Esophagus muscularis mucosa (tissue), 4 donors: ENCODE data around the gene TP73. TPM values are rescaled to one million over a fixed set of nuclear protein-coding genes. Genes with fewer than 3 reads are reported as not detected.

Source experiments
- DNase-seq: peaks from one replicate; pipeline ENCODE4 v3.0.0-alpha.2; 2017; ENCODE audit errors: extremely low spot score
- H3K27ac ChIP-seq, 4 donors: fragments of 200-600 bp; sonication (generic); replicated peaks in 1 of 4; 1 replicate in 3 of 4; 2 replicates in 1 of 4; pipeline ENCODE4 v1.5.1; 2016 to 2019; ENCODE audit warnings: mild to moderate bottlenecking in 1 of 4
- H3K27me3 ChIP-seq, 4 donors: fragments of 200-600 bp; sonication (generic); one replicate each; pipeline versions ENCODE4 v1.5.1 to v1.6.0; 2016 to 2019
- H3K36me3 ChIP-seq, 4 donors: fragments of 200-600 bp; sonication (generic); one replicate each; pipeline ENCODE4 v1.5.1; 2016 to 2019
- H3K4me1 ChIP-seq, 4 donors: fragments of 200-600 bp; sonication (generic); one replicate each; pipeline ENCODE4 v1.5.1; 2016 to 2019
- H3K4me3 ChIP-seq, 4 donors: fragments of 200-600 bp; sonication (generic); 1 replicate in 2 of 4; 2 replicates in 2 of 4; pipeline ENCODE4 v1.5.1; 2016 to 2019; ENCODE audit warnings: mild to moderate bottlenecking in 4 of 4, moderate library complexity in 1 of 4
- H3K9me3 ChIP-seq, 4 donors: fragments of 200-600 bp; sonication (generic); 1 replicate in 3 of 4; 2 replicates in 1 of 4; pipeline ENCODE4 v1.5.1; 2016 to 2019
- CTCF ChIP-seq, 3 experiments: fragments of 200-600 bp in 2 of 3; fragments of 450-650 bp in 1 of 3; sonication (generic) in 2 of 3; IDR thresholded peaks; one replicate each; pipeline ENCODE4 v1.5.1; 2017 to 2019; ENCODE audit warnings: antibody characterized with exemption in 3 of 3, mild to moderate bottlenecking in 2 of 3, moderate library complexity in 1 of 3
- EP300 ChIP-seq: sonication (generic); formaldehyde crosslinking; IDR thresholded peaks from one replicate; pipeline ENCODE4 v1.6.1; 2017; ENCODE audit warnings: antibody characterized with exemption
- POLR2A ChIP-seq: fragments of 450-650 bp; IDR thresholded peaks from one replicate; pipeline ENCODE4 v1.6.1; 2017; ENCODE audit warnings: antibody characterized with exemption, moderate library complexity, mild to moderate bottlenecking, low read depth
- POLR2AphosphoS5 ChIP-seq, 2 donors: sonication (generic); formaldehyde crosslinking; IDR thresholded peaks; one replicate each; pipeline ENCODE4 v1.6.1; 2017; ENCODE audit warnings: antibody characterized with exemption in 2 of 2
- WGBS: methylation state at CpG from one replicate; pipeline ENCODE4 v1.1.5; 2018; 5-methylcytosine and 5-hydroxymethylcytosine counted together
- intact Hi-C: fragments of 100-400 bp; cut with DNase I; formaldehyde crosslinking; loops from one replicate; pipeline ENCODE4 v1.15.1; 2023
- total RNA-seq, 4 donors: library from RNA; depleted of rRNA; stranded (reverse); fragments of >200 nt; gene quantifications; one replicate each; pipeline versions ENCODE4 v1.1.0 to v1.2.1, GENCODE V29; 2016

The TP73 gene
- total RNA-seq, 4 donors from 2014 or later, result not detected

- intact Hi-C loops, result no loop called here
- no peak overlapping the region for H3K4me3 ChIP-seq
- TF ChIP-seq POLR2A (no peak), POLR2AphosphoS5 (IDR thresholded peaks at IDR 0.05) (no peak), CTCF (IDR thresholded peaks at IDR 0.05) (no peak), EP300 (no peak)
- no peaks in the 10 kb centered on the region for H3K9me3 ChIP-seq
- H3K4me1 ChIP-seq, result no peaks in the 10 kb centered on the region
- H3K27me3 ChIP-seq, result no peaks in the 10 kb centered on the region
- peaks cover 57 to 100% (median 100%) of the 10 kb centered on the region in 4 donors for H3K36me3 ChIP-seq
- H3K27ac ChIP-seq, result no peak overlapping the region
- 91% methylated on average over 11 of the region's 26 CpGs for WGBS
- no peak for DNase-seq
Observed at GRCh38 chr1:3632716-3633343, 19.5 kb upstream of the TP73 start.

GRCh38 chr1:3633344-3634058 lies 18.8 kb upstream of the TP73 start:
- Histone ChIP-seq H3K4me3 (no peak overlapping the region), H3K27me3 (no peaks in the 10 kb centered on the region), H3K9me3 (no peaks in the 10 kb centered on the region), H3K4me1 (no peaks in the 10 kb centered on the region), H3K27ac (no peak overlapping the region), H3K36me3 (peaks cover 57 to 100% (median 100%) of the 10 kb centered on the region in 4 donors)
- no peak for TF ChIP-seq POLR2AphosphoS5 (IDR thresholded peaks at IDR 0.05)
- no peak for TF ChIP-seq EP300
- no peak for TF ChIP-seq CTCF (IDR thresholded peaks at IDR 0.05)
- 90% methylated on average over 26 of the region's 28 CpGs for WGBS
- intact Hi-C loops, result no loop called here
- DNase-seq, result no peak

GRCh38 chr1:3634059-3634800 lies 18.1 kb upstream of the TP73 start:
- Histone ChIP-seq H3K27me3 (no peaks in the 10 kb centered on the region), H3K27ac (no peak overlapping the region), H3K4me3 (no peak overlapping the region), H3K36me3 (peaks cover 51 to 100% (median 100%) of the 10 kb centered on the region in 4 donors), H3K4me1 (no peaks in the 10 kb centered on the region), H3K9me3 (no peaks in the 10 kb centered on the region)
- no peak for TF ChIP-seq CTCF (IDR thresholded peaks at IDR 0.05)
- TF ChIP-seq POLR2A, result no peak
- no peak for TF ChIP-seq POLR2AphosphoS5 (IDR thresholded peaks at IDR 0.05)
- TF ChIP-seq EP300, result no peak
- no peak for DNase-seq
- 95% methylated on average over 22 of the region's 22 CpGs for WGBS
- intact Hi-C loops, result no loop called here

GRCh38 chr1:3636080-3636479 lies 16.2 kb upstream of the TP73 start:
- no peaks in the 10 kb centered on the region for H3K4me1 ChIP-seq
- DNase-seq, result no peak
- H3K36me3 ChIP-seq, result peaks cover 54 to 100% (median 99%) of the 10 kb centered on the region in 4 donors
- TF ChIP-seq EP300, result no peak
- no peak for TF ChIP-seq CTCF (IDR thresholded peaks at IDR 0.05)
- TF ChIP-seq POLR2A, result no peak
- no peak for TF ChIP-seq POLR2AphosphoS5 (IDR thresholded peaks at IDR 0.05)
- no peaks in the 10 kb centered on the region for H3K27me3 ChIP-seq
- no peak overlapping the region for H3K4me3 ChIP-seq
- no peak overlapping the region for H3K27ac ChIP-seq
- intact Hi-C loops, result no loop called here
- no peaks in the 10 kb centered on the region for H3K9me3 ChIP-seq
- 85% methylated on average over 14 of the region's 14 CpGs for WGBS
